ENCODE measurements around the gene EGR2.

DNA sequence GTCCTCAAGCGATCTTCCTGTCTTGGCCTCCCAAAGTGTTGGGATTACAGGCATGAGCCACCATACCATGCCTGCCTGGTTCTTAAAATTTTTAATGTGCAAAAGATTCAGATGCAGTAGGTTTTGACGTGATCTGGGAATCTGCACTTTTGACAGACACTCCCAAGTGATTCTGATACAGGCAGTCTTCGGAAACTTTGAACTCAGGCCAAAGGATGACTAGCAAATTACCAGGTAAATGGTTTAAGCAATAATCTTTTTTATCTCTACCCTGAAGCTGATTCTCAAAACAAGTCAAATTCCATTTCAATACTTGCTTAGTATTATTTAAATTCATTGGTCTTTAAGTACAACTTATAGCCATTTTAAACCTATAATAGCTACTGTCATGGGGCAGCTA, 14.3 kb downstream of the EGR2 start:
- TF ChIP-seq CTCF (IDR thresholded peaks at IDR 0.05) (no peak), POLR2A (IDR thresholded peaks at IDR 0.05) (no peak)
